COLO668 (cell line): Measurements from ENCODE around the gene SPATA18.
"Not testable (repeated sequence)": the region's sequence is repeated elsewhere in the genome, so short reads cannot be mapped to it uniquely, and the experiment has no call there.

Experiments used
- DNase-seq: peaks from one replicate; lab custom pipeline; 2025; ENCODE audit not compliant: unreplicated experiment; lab: John Stamatoyannopoulos, UW

Gene SPATA18

GRCh38 chr4:52051615-52052474 is 741 bp downstream of the SPATA18 start:
- DNase-seq = peak; percentile 70

- no peak for DNase-seq
These were observed 1.3 kb downstream of the SPATA18 start for GRCh38 chr4:52052475-52052780.

GRCh38 chr4:52054254-52054653 is 3.1 kb downstream of the SPATA18 start:
- DNase-seq = no peak

GRCh38 chr4:52057196-52057595 is 6.1 kb downstream of the SPATA18 start:
- no peak for DNase-seq

- DNase-seq = no peak
These were observed 7.2 kb downstream of the SPATA18 start for GRCh38 chr4:52058275-52058674.

- no peak for DNase-seq
These were observed 8.3 kb downstream of the SPATA18 start for GRCh38 chr4:52059372-52059771.

GRCh38 chr4:52069571-52069970 is 18.5 kb downstream of the SPATA18 start:
- DNase-seq = no peak

GRCh38 chr4:52071791-52072546 is 20.9 kb downstream of the SPATA18 start:
- DNase-seq = no peak

GRCh38 chr4:52076731-52077130 is 25.6 kb downstream of the SPATA18 start:
- no peak for DNase-seq

- no peak for DNase-seq
These were observed 28.6 kb downstream of the SPATA18 start for GRCh38 chr4:52079659-52080058.

- no peak for DNase-seq
These were observed 30.1 kb downstream of the SPATA18 start for GRCh38 chr4:52081216-52081615.

- DNase-seq = not testable (repeated sequence)
These were observed 35.3 kb downstream of the SPATA18 start for GRCh38 chr4:52086425-52086824.

- DNase-seq = no peak
These were observed 40.7 kb downstream of the SPATA18 start for GRCh38 chr4:52091801-52092200.

- DNase-seq = no peak
These were observed 42.4 kb downstream of the SPATA18 start for GRCh38 chr4:52093466-52093865.

- DNase-seq = no peak
These were observed 43.5 kb downstream of the SPATA18 start for GRCh38 chr4:52094376-52095145.

GRCh38 chr4:52095374-52095773 is 44.3 kb downstream of the SPATA18 start:
- no peak for DNase-seq

- DNase-seq = no peak
These were observed 44.9 kb downstream of the SPATA18 start for GRCh38 chr4:52096048-52096447.

- no peak for DNase-seq
These were observed 47.5 kb downstream of the SPATA18 start for GRCh38 chr4:52098618-52099017.

- DNase-seq = no peak
These were observed 48.9 kb downstream of the SPATA18 start for GRCh38 chr4:52099860-52100461.

GRCh38 chr4:52102587-52102986 is 51.5 kb downstream of the SPATA18 start:
- no peak for DNase-seq

GRCh38 chr4:52103319-52103718 is 52.2 kb downstream of the SPATA18 start:
- DNase-seq = no peak
